ENCODE measurements around the gene C11orf97. TPM values are rescaled to one million over a fixed set of nuclear protein-coding genes. Genes with fewer than 3 reads are reported as not detected.

Gene C11orf97
- total RNA-seq, 4 donors from 2014 or later = not detected

GRCh38 chr11:94536386-94536785 lies 24.1 kb downstream of the C11orf97 start:
- no peak overlapping the region for H3K4me3 ChIP-seq
- H3K4me1 ChIP-seq = peaks cover 0 to 15% (median 0%) of the 10 kb centered on the region in 3 donors
- H3K27me3 ChIP-seq = peaks cover 15% of the 10 kb centered on the region
- H3K9me3 ChIP-seq = no peaks in the 10 kb centered on the region
- H3K36me3 ChIP-seq = no peaks in the 10 kb centered on the region
- no peak for ATAC-seq
- no peak overlapping the region for H3K27ac ChIP-seq
- no peak for TF ChIP-seq POLR2AphosphoS5 (IDR thresholded peaks at IDR 0.05)
- no peak for TF ChIP-seq CTCF (IDR thresholded peaks at IDR 0.05)
- no peak for TF ChIP-seq EP300 (IDR thresholded peaks at IDR 0.05)
- no peak for TF ChIP-seq POLR2A (IDR thresholded peaks at IDR 0.05)

GRCh38 chr11:94537031-94537600 lies 24.9 kb downstream of the C11orf97 start:
- H3K27ac ChIP-seq = no peak overlapping the region

GRCh38 chr11:94539420-94539819 lies 27.2 kb downstream of the C11orf97 start:
- WGBS, 2 donors (ENCODE audit: low coverage in 1 of 2) = 83 to 100% methylated on average over 1 of the region's 1 CpG
- H3K27ac ChIP-seq = no peak overlapping the region
- H3K4me1 ChIP-seq = peaks cover 0 to 21% (median 4%) of the 10 kb centered on the region in 3 donors
- no peaks in the 10 kb centered on the region for H3K9me3 ChIP-seq
- H3K4me3 ChIP-seq = no peak overlapping the region
- TF ChIP-seq POLR2A (IDR thresholded peaks at IDR 0.05) = no peak
- no peak for TF ChIP-seq CTCF (IDR thresholded peaks at IDR 0.05)
- no peak for TF ChIP-seq POLR2AphosphoS5 (IDR thresholded peaks at IDR 0.05)
- no peak for TF ChIP-seq EP300 (IDR thresholded peaks at IDR 0.05)
- ATAC-seq = no peak
- H3K27me3 ChIP-seq = peaks cover 12% of the 10 kb centered on the region
- H3K36me3 ChIP-seq = no peaks in the 10 kb centered on the region

More at GRCh38 chr11:94537031-94537600, 24.9 kb downstream of the C11orf97 start:
- no peaks in the 10 kb centered on the region for H3K36me3 ChIP-seq
- WGBS, 2 donors (ENCODE audit: low coverage in 1 of 2) = 50 to 55% methylated on average over 3 of the region's 3 CpGs
- no peak overlapping the region for H3K4me3 ChIP-seq
- TF ChIP-seq CTCF (IDR thresholded peaks at IDR 0.05) = no peak
- TF ChIP-seq POLR2AphosphoS5 (IDR thresholded peaks at IDR 0.05) = no peak
- ATAC-seq = no peak
- H3K9me3 ChIP-seq = no peaks in the 10 kb centered on the region
- peaks cover 0 to 15% (median 0%) of the 10 kb centered on the region in 3 donors for H3K4me1 ChIP-seq
- peaks cover 15% of the 10 kb centered on the region for H3K27me3 ChIP-seq

GRCh38 chr11:94543695-94544645 lies 31.7 kb downstream of the C11orf97 start, which contains the start of gene FUT4:
FUT4 (plus strand) TSS chr11:94543921; CDS start chr11:94544134, 213 bp downstream.
- 0% methylated on average over 10 of the region's 109 CpGs; no CpG with 5 or more reads in 1 of the 2 donors for WGBS, 2 donors (ENCODE audit: low coverage in 1 of 2)
- H3K27ac ChIP-seq = peak within 1 kb of the TSS; percentile 89 to 99 (median 98)
- H3K9me3 ChIP-seq = no peaks in the 10 kb centered on the region
- H3K36me3 ChIP-seq = no peaks in the 10 kb centered on the region
- peak within 1 kb of the TSS; percentile 59 to 87 for H3K4me3 ChIP-seq
- peak in 2 of 4 experiments; percentile 4 to 31 for TF ChIP-seq CTCF (IDR thresholded peaks at IDR 0.05)
- TF ChIP-seq POLR2AphosphoS5 (IDR thresholded peaks at IDR 0.05) = peak; percentile 60
- TF ChIP-seq EP300 (IDR thresholded peaks at IDR 0.05) = no peak
- peak; percentile 74 for TF ChIP-seq POLR2A (IDR thresholded peaks at IDR 0.05)
- peak; percentile 93 for ATAC-seq
- H3K27me3 ChIP-seq = no peaks in the 10 kb centered on the region
- peaks cover 0 to 57% (median 24%) of the 10 kb centered on the region in 3 donors for H3K4me1 ChIP-seq

Data from gastroesophageal sphincter (tissue), 4 donors.